ENCODE measurements around the gene DMRTC2.

Gene DMRTC2

DNA sequence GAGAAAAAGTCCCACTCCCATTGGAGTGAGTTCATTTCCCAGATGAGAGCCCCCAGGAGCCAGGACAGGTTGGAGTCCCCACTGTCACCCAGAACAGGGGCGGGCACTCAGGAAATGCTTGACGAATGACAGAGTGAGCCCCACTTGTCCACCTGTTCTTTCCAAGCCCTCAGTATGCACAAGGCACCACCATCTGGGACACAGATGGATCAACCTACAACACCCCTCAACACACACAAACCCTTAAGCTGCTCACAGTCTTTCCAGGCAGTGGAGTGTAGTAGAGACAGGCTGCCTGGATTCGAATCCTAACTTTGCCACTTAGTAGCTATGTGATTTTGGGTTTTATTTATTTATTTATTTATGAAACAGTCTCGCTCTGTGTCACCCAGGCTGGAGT is 46.1 kb downstream of the DMRTC2 start:
- no peak for DNase-seq (ENCODE audit: low spot score)

DNA sequence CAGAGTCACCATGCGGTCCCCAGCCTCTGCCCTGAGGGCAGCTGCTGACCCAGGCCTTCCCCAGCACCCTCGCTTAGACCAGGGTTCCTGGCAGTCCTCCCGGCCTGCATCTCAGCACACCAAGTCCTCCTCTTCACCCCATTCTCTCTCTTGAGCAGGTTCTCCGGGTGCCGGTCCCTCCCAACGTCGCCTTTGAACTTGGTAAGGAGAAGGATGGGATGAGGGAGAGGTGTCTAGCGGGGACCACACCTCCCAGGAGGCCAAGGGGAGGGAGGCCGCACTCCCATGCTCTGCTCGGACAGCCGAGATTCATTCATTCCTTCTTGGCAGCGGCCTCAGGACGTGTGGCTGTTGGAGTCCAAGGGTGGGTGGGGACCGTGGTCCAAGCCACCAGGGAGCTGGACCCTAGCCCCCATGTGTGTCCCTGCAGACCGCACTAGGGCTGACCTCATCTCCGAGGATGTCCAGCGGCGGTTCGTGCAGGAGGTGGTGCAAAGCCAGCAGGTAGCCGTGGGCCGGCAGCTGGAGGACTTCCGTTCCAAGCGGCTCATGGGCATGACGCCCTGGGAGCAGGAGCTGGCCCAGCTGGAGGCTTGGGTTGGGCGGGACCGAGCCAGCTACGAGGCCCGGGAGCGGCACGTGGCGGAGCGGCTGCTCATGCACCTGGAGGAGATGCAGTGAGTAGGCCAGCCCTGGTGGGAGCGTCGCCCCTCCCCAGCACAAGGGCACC is 47.5 kb downstream of the DMRTC2 start:
- no peak for DNase-seq (ENCODE audit: low spot score)

DNA sequence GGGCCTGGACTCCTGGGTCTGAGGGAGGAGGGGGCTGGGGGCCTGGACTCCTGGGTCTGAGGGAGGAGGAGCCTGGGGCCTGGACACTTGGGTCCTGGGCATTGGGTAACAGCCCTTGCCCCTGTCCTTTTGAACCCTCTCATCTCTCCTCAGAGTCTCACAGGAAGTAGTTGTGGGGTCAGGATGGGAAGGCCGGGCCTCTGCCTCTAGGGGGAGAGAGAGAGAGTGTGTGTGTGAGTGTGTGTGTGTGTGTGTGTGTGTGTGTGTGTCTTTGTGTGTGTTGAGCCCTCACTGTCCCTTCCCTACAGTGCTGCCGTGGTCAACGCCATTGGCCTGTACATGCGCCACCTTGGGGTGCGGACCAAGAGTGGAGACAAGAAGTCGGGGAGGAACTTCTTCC is 49.1 kb downstream of the DMRTC2 start:
- DNase-seq (ENCODE audit: low spot score) = no peak

DNA sequence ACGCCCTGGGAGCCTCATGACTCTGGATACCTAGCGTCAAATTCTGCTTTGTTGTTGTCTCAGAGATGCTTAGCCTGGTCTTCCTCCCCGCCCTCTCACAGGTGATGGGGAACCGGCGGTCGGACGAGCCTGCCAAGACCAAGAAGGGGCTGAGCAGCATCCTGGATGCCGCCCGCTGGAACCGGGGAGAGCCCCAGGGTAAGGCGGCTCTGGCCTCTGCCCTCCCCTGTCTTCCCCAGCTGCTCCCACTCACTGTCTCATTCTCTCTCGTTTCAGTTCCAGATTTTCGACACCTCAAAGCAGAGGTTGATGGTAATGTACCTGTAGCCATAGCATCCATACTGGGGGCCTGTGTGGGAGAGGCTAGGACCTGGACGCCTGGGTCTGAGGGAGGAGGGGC is 49.5 kb downstream of the DMRTC2 start:
- DNase-seq (ENCODE audit: low spot score) = no peak

DNA sequence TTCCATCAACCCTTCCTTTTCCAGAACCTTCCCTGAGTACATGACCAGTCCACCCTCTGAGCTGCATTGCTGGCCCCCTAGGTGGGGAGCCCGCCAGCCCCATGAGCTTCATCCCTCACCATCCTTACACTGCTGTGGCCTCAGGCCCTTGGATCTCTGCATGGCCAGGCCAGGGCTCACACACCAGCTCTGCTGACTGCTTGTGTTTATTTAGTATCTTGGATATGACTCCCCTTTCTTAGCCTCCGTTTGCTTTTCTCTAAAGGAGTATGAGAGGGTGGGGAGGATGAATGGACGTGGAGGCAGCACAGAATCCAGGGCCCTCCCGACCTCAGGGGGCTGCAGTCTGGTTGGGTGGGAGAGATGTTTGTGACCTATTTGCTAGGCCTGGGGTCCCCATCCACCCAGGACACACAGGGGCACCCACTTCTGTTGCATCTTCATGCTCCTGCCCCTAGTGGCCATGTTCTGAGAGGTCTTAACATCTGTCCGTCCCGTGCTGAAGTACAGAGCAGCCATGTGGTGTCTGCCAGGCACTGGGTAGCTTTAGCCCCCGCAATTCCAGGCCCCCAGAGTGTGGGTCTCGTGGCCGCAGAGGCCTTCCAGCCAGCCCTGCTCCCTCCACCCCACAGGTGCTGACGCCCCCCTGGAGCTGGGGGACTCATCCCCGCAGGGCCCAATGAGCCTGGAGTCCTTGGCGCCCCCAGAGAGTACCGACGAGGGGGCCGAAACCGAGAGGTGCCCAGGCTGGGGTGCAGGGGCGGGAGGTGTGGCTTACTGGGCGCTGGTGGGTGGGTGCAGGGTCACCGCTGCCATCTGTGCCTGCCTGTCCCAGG is 51.1 kb downstream of the DMRTC2 start:
- no peak for DNase-seq (ENCODE audit: low spot score)

DNA sequence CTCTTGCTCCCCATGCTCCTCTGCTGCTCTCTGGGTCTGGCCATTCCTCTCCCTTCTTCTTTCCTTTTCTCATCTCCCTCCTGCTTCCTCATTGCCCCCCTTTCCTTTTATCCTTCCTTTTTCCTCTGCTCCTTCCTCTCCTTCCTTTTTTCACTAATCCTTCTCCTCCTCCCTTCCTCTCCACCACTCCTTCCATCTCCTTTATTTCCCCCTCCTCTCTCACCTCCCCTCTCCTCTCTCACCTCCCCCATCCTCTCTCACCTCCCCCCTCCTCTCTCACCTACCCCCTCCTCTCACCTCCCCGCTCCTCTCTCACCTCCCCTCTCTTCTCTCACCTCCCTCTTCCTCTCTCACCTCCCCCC is 51.7 kb downstream of the DMRTC2 start:
- no peak for DNase-seq (ENCODE audit: low spot score)

DNA sequence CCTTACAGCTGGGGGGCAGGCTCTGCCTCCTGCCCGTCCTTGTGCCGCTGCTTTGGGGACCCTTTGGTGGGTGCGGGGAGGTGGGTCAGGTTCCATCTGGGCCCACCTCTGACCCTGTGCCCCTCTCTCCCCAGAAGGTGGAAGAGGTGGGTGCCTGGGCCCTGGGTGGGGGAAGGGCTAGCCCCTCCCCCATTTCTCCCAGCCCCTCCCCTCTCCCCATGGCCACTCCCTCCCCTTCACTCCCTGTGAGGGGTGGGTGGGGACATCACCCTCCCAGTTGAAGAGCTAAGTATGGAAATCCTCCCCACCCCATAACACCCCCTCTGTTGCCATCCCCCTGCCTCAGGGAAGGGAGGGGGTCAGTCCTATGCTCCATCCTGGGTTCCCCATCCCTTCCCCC is 52.3 kb downstream of the DMRTC2 start:
- no peak for DNase-seq (ENCODE audit: low spot score)

DNA sequence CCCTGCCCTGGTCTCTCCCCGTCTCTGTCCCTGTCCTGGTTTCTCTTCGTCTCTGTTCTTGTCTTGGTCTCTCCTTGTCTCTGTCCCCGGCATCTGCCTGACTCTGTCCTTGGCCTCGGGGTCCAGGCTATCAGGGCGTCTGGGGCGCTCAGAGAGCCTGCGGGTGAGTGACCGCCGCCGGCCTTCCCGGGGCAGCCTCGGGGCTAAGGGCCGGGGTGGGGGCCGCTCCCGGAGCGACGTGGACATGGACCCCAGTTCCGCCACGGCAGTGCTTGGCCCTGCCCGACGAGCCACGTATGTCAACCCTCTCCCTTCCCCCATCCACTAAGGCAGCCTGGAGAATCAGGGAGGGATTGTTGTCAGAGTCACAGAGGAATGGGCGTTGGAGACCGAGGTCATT is 53.0 kb downstream of the DMRTC2 start:
- DNase-seq (ENCODE audit: low spot score) = no peak

DNA sequence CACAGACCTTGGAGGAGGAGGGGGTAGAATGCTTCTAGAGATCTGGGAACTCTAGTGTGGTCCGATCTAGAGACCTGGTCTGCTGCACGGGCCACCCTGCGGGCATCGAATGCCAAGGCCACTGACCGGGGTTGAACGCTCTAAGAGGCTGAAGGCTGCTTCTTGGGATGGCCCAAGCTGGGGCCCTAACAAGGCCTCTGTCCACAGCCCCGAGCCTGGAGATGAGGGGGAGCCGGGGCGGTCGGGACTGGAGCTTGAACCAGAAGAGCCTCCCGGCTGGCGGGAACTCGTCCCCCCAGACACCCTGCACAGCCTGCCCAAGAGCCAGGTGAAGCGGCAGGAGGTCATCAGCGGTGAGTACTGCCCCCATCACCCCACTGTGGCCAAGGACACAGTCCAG is 53.4 kb downstream of the DMRTC2 start:
- DNase-seq (ENCODE audit: low spot score) = no peak

Data from hematopoietic multipotent progenitor cell treated with erythropoietin and hydrocortisone succinate and interleukin-3 and kit ligand, for 17 days (in vitro differentiated cells).